Esophagus muscularis mucosa (tissue), 4 donors: ENCODE measurements around the gene KRT39. TPM values are rescaled to one million over a fixed set of nuclear protein-coding genes. Genes with fewer than 3 reads are reported as not detected.

Experiments used
- DNase-seq: peaks from one replicate; pipeline ENCODE4 v3.0.0-alpha.2; 2017; ENCODE audit errors: extremely low spot score
- H3K27ac ChIP-seq, 4 donors: fragments of 200-600 bp; sonication (generic); replicated peaks in 1 of 4; 1 replicate in 3 of 4; 2 replicates in 1 of 4; pipeline ENCODE4 v1.5.1; 2016 to 2019; ENCODE audit warnings: mild to moderate bottlenecking in 1 of 4
- H3K27me3 ChIP-seq, 4 donors: fragments of 200-600 bp; sonication (generic); one replicate each; pipeline versions ENCODE4 v1.5.1 to v1.6.0; 2016 to 2019
- H3K36me3 ChIP-seq, 4 donors: fragments of 200-600 bp; sonication (generic); one replicate each; pipeline ENCODE4 v1.5.1; 2016 to 2019
- H3K4me1 ChIP-seq, 4 donors: fragments of 200-600 bp; sonication (generic); one replicate each; pipeline ENCODE4 v1.5.1; 2016 to 2019
- H3K4me3 ChIP-seq, 4 donors: fragments of 200-600 bp; sonication (generic); 1 replicate in 2 of 4; 2 replicates in 2 of 4; pipeline ENCODE4 v1.5.1; 2016 to 2019; ENCODE audit warnings: mild to moderate bottlenecking in 4 of 4, moderate library complexity in 1 of 4
- H3K9me3 ChIP-seq, 4 donors: fragments of 200-600 bp; sonication (generic); 1 replicate in 3 of 4; 2 replicates in 1 of 4; pipeline ENCODE4 v1.5.1; 2016 to 2019
- EP300 ChIP-seq: sonication (generic); formaldehyde crosslinking; IDR thresholded peaks from one replicate; pipeline ENCODE4 v1.6.1; 2017; ENCODE audit warnings: antibody characterized with exemption
- POLR2A ChIP-seq: fragments of 450-650 bp; IDR thresholded peaks from one replicate; pipeline ENCODE4 v1.6.1; 2017; ENCODE audit warnings: antibody characterized with exemption, moderate library complexity, mild to moderate bottlenecking, low read depth
- POLR2AphosphoS5 ChIP-seq, 2 donors: sonication (generic); formaldehyde crosslinking; IDR thresholded peaks; one replicate each; pipeline ENCODE4 v1.6.1; 2017; ENCODE audit warnings: antibody characterized with exemption in 2 of 2
- WGBS: methylation state at CpG from one replicate; pipeline ENCODE4 v1.1.5; 2018; 5-methylcytosine and 5-hydroxymethylcytosine counted together
- intact Hi-C: fragments of 100-400 bp; cut with DNase I; formaldehyde crosslinking; loops from one replicate; pipeline ENCODE4 v1.15.1; 2023
- total RNA-seq, 4 donors: library from RNA; depleted of rRNA; stranded (reverse); fragments of >200 nt; gene quantifications; one replicate each; pipeline versions ENCODE4 v1.1.0 to v1.2.1, GENCODE V29; 2016
- TF ChIP-seq, protein P1 (sequence below), 3 experiments: fragments of 200-600 bp in 2 of 3; fragments of 450-650 bp in 1 of 3; sonication (generic) in 2 of 3; IDR thresholded peaks; one replicate each; pipeline ENCODE4 v1.5.1; 2017 to 2019; ENCODE audit warnings: antibody characterized with exemption in 3 of 3, mild to moderate bottlenecking in 2 of 3, moderate library complexity in 1 of 3

Gene KRT39
- total RNA-seq, 4 donors from 2014 or later: not detected

DNA sequence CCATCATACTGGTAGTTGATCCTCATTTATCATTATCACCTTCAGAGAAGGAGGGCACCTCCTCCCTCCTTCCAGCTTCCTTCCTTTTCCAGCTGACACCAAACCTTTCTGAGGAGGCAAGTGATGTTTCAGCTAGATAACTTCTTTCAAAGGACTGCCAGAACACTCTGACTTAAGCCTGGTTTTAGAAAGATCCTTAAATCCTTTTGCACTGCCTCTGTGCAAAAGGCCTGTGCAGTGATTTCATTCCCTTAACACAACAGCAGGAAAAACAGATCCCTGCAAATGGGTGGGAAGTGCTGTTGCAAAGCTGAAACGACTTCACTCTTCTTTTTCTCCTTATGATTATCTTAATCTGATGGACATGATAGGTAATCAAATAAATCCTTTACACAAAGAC lies 22.2 kb downstream of the KRT39 start:
- Histone ChIP-seq H3K9me3 (no peaks in the 10 kb centered on the region), H3K36me3 (no peaks in the 10 kb centered on the region), H3K4me3 (no peak overlapping the region), H3K4me1 (peaks cover 0 to 3% (median 0%) of the 10 kb centered on the region in 4 donors), H3K27me3 (peaks cover 0 to 17% (median 3%) of the 10 kb centered on the region in 4 donors), H3K27ac (no peak overlapping the region)
- TF ChIP-seq POLR2A: no peak
- TF ChIP-seq EP300: no peak
- no peak for TF ChIP-seq POLR2AphosphoS5 (IDR thresholded peaks at IDR 0.05)
- TF ChIP-seq, protein P1, sequence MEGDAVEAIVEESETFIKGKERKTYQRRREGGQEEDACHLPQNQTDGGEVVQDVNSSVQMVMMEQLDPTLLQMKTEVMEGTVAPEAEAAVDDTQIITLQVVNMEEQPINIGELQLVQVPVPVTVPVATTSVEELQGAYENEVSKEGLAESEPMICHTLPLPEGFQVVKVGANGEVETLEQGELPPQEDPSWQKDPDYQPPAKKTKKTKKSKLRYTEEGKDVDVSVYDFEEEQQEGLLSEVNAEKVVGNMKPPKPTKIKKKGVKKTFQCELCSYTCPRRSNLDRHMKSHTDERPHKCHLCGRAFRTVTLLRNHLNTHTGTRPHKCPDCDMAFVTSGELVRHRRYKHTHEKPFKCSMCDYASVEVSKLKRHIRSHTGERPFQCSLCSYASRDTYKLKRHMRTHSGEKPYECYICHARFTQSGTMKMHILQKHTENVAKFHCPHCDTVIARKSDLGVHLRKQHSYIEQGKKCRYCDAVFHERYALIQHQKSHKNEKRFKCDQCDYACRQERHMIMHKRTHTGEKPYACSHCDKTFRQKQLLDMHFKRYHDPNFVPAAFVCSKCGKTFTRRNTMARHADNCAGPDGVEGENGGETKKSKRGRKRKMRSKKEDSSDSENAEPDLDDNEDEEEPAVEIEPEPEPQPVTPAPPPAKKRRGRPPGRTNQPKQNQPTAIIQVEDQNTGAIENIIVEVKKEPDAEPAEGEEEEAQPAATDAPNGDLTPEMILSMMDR (IDR thresholded peaks at IDR 0.05): no peak
- DNase-seq: no peak
- intact Hi-C loops: no loop called here
- 60% methylated on average over 1 of the region's 1 CpG for WGBS

DNA sequence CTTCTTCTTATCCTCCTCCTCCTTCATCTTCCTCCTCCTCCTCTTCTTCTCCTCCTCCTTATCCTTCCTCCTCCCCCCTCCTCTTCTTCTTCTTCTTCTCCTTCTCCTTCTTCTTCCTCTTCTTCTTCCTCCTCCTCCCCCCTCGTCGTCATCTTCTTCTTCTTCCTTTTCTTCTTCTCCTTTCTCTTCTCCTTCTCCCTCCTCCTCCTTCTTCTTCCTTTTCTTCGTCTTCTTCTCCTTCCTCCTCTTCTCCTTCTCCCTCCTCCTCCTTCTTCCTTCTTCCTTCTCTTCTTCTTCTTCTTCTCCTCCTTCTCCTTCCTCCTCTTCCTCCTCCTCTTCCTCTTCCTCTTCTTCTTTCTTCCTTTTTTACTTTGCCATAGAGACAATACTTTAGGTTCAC lies 24.2 kb downstream of the KRT39 start:
- TF ChIP-seq, protein P1 (IDR thresholded peaks at IDR 0.05): no peak
- TF ChIP-seq EP300: no peak
- no peak for TF ChIP-seq POLR2AphosphoS5 (IDR thresholded peaks at IDR 0.05)
- TF ChIP-seq POLR2A: no peak
- intact Hi-C loops: no loop called here
- no peak overlapping the region for H3K4me3 ChIP-seq
- DNase-seq: no peak
- no peaks in the 10 kb centered on the region for H3K36me3 ChIP-seq
- H3K4me1 ChIP-seq: peaks cover 0 to 3% (median under 1%) of the 10 kb centered on the region in 4 donors
- H3K27me3 ChIP-seq: no peaks in the 10 kb centered on the region
- no peaks in the 10 kb centered on the region for H3K9me3 ChIP-seq
- 88% methylated on average over 3 of the region's 3 CpGs for WGBS
- no peak overlapping the region for H3K27ac ChIP-seq

DNA sequence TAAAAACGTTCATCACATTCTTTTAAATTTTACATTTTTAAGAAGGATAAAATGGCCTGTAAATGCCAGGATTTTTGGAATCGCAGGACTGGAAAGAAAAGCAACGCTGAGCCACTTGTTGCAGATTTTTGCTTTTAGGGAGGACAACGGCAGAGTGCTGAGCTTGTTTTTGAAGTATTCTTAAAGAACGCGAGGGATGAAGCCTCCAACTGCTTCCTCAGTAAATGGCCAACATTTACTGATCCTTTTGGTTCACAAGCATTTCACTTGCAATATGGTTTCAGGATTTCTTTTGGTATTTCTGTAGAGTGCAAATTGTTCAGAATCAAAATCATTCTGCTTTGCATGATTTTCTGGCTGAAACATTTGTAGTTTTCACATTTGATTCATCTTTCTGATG lies 26.5 kb downstream of the KRT39 start:
- Histone ChIP-seq H3K4me3 (no peak overlapping the region), H3K9me3 (no peaks in the 10 kb centered on the region), H3K27me3 (no peaks in the 10 kb centered on the region), H3K4me1 (peaks cover 0 to 9% (median 7%) of the 10 kb centered on the region in 4 donors), H3K36me3 (no peaks in the 10 kb centered on the region), H3K27ac (no peak overlapping the region)
- WGBS: 83% methylated on average over 6 of the region's 6 CpGs
- TF ChIP-seq POLR2A: no peak
- no peak for TF ChIP-seq POLR2AphosphoS5 (IDR thresholded peaks at IDR 0.05)
- TF ChIP-seq, protein P1 (IDR thresholded peaks at IDR 0.05): no peak
- TF ChIP-seq EP300: no peak
- DNase-seq: no peak
- intact Hi-C loops: no loop called here

DNA sequence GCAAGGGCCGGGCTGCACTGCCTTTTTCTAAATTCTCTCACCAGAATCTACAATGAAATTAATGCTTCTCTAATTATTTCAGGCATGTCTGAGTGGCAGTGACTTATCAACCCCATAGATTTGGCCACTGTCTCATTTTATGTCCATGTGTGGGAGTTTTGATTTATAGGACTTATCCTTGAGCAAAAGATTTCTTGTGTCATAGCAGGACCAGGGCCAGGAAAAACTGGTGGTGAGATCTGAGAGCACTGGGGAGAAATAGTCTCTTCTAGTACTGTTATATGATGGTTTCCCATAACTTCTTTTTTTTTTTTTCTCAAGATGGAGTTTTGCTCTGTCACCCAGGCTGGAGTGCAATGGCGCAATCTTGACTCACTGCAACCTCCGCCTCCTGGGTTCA lies 27.8 kb downstream of the KRT39 start:
- no peaks in the 10 kb centered on the region for H3K9me3 ChIP-seq
- no peak overlapping the region for H3K4me3 ChIP-seq
- WGBS: 85% methylated on average over 3 of the region's 3 CpGs
- TF ChIP-seq POLR2AphosphoS5 (IDR thresholded peaks at IDR 0.05) (no peak), EP300 (no peak), POLR2A (no peak)
- TF ChIP-seq, protein P1 (IDR thresholded peaks at IDR 0.05): no peak
- DNase-seq: no peak
- H3K27me3 ChIP-seq: no peaks in the 10 kb centered on the region
- H3K27ac ChIP-seq: no peak overlapping the region
- intact Hi-C loops: no loop called here
- H3K36me3 ChIP-seq: no peaks in the 10 kb centered on the region
- H3K4me1 ChIP-seq: peaks cover 0 to 9% (median 7%) of the 10 kb centered on the region in 4 donors

DNA sequence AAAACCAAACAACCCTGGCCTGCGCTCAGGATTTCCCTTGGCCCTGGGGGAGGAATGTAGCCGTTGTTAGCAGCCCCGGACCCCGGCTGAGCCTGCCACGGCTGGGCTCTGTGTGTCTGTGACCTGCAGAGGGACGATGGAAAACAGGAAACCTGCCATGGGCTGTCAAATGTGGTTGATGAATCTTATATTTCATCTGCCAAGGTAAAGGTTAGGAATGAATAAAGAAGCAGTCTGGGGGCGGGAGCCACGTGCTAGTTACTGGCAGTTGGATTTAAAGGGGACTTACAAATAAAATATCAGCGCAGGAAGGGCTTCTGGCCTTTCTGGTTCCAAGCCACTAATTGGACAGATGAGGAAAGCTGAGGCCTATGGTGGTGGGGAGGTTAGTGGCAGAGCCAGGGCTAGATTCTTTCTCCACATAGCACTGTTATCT lies 29.3 kb downstream of the KRT39 start, which contains the start of gene KRT23:
Gene KRT23 (minus strand): TSS at position 263 of the 436 bp plus-strand sequence. CDS start 1,043 bp downstream, outside the sequence.
- Histone ChIP-seq H3K9me3 (no peaks in the 10 kb centered on the region), H3K27me3 (no peaks in the 10 kb centered on the region), H3K4me1 (peaks cover 0 to 10% (median 9%) of the 10 kb centered on the region in 4 donors), H3K27ac (no peak within 1 kb of the TSS), H3K4me3 (no peak within 1 kb of the TSS), H3K36me3 (no peaks in the 10 kb centered on the region)
- intact Hi-C loops: no loop called here
- 21% methylated on average over 9 of the region's 9 CpGs for WGBS
- no peak for DNase-seq
- TF ChIP-seq, protein P1 (IDR thresholded peaks at IDR 0.05): no peak
- TF ChIP-seq POLR2A (no peak), EP300 (no peak), POLR2AphosphoS5 (IDR thresholded peaks at IDR 0.05) (no peak)
